K562 (cell line): ENCODE results near the gene FAM193A. TPM values are rescaled to one million over a fixed set of nuclear protein-coding genes. Genes with fewer than 3 reads are reported as not detected.

Experiments
- ATAC-seq: fragments of 200-7000 bp; cut with Tn5 transposase; 3 replicates; pipeline ENCODE4 v1.9.1; 2020; ENCODE audit warnings: moderate library complexity
- BruUV-seq: library from RNA; stranded (reverse); fragments of 400-500 nt; replicated peaks from 2 replicates; lab custom pipeline; 2021; lab: Mats Ljungman, UMichigan
- CTCF ChIA-PET: fragments of 300-600 bp; formaldehyde crosslinking; extraction: SDS; loops from one replicate; lab custom pipeline; 2021; ENCODE audit warnings: low intra/inter-chr PET ratio; lab: Yijun Ruan, JAX
- POLR2A ChIA-PET: fragments of 300-600, 350-650 bp; sonication (Branson Sonifier 250); formaldehyde crosslinking; extraction: SDS; loops from one replicate; lab custom pipeline; 2021; ENCODE audit warnings: antibody characterized with exemption, inconsistent platforms; lab: Yijun Ruan, JAX
- DNase-seq, 4 experiments: peaks; one replicate each; pipeline versions ENCODE4 v3.0.0 to v3.0.0-alpha.2; 2011 to 2018; ENCODE audit warnings: low spot score in 3 of 4, mixed read lengths in 3 of 4; ENCODE audit errors: extremely low read depth in 1 of 4
- FAIRE-seq: peaks from 2 replicates; lab custom pipeline; 2011; peaks lifted over from hg19 to GRCh38; lab: Jason Lieb, UNC
- H2AFZ ChIP-seq: 2 replicates; pipeline ENCODE4 v1.6.0; 2011; ENCODE audit warnings: low read depth, low read length, control low read depth, inconsistent platforms
- H3K27ac ChIP-seq: fragments of 200-600 bp; 3 replicates; pipeline ENCODE4 v1.8.0; 2011; ENCODE audit warnings: low read depth, mild to moderate bottlenecking, control low read depth, inconsistent platforms, low read length, moderate library complexity, mixed read lengths; ENCODE audit errors: extremely low read depth
- H3K27me3 ChIP-seq, 2 experiments: fragments of 300-600 bp in 1 of 2; 2 replicates in 1 of 2; 3 replicates in 1 of 2; pipeline versions ENCODE4 v1.6.0 to v1.8.0; 2011; ENCODE audit warnings: inconsistent platforms in 2 of 2, low read length in 2 of 2, mild to moderate bottlenecking in 1 of 2, mixed read lengths in 1 of 2, moderate library complexity in 1 of 2; ENCODE audit not compliant: control insufficient read depth in 2 of 2, insufficient read depth in 2 of 2
- H3K36me3 ChIP-seq: fragments of 300-600 bp; 3 replicates; pipeline ENCODE4 v1.8.0; 2011; ENCODE audit warnings: mild to moderate bottlenecking, low read length, inconsistent platforms; ENCODE audit not compliant: control insufficient read depth, insufficient read depth
- H3K4me1 ChIP-seq, 2 experiments: fragments of 200-600 bp in 1 of 2; replicated peaks in 1 of 2; 2 replicates in 1 of 2; 3 replicates in 1 of 2; pipeline versions ENCODE4 v1.5.1 to v1.8.0; 2011; ENCODE audit warnings: inconsistent platforms in 2 of 2, low read length in 2 of 2, mild to moderate bottlenecking in 1 of 2, mixed read lengths in 1 of 2, moderate library complexity in 1 of 2; ENCODE audit not compliant: control insufficient read depth in 2 of 2, insufficient read depth in 2 of 2
- H3K4me2 ChIP-seq: 2 replicates; pipeline ENCODE4 v1.6.1; 2011; ENCODE audit warnings: low read length, control low read depth, inconsistent platforms, mixed read lengths; ENCODE audit not compliant: insufficient read depth
- H3K4me3 ChIP-seq: fragments of 200-600 bp; sonication (generic), shearing (Covaris generic); 2 replicates; pipeline ENCODE4 v1.5.1; 2016; ENCODE audit warnings: control low read depth, inconsistent platforms
- H3K79me2 ChIP-seq: fragments of 200-600 bp; 3 replicates; pipeline ENCODE4 v1.8.0; 2011; ENCODE audit warnings: low read length, inconsistent platforms; ENCODE audit not compliant: control insufficient read depth, insufficient read depth
- H3K9ac ChIP-seq, 2 experiments: 2 replicates each; pipeline versions ENCODE4 v1.6.0 to v1.6.1; 2011; ENCODE audit warnings: low read depth in 2 of 2, low read length in 2 of 2, control low read depth in 1 of 2, inconsistent platforms in 1 of 2, mild to moderate bottlenecking in 1 of 2, mixed read lengths in 1 of 2; ENCODE audit not compliant: insufficient read depth in 1 of 2
- H3K9me1 ChIP-seq: one replicate; pipeline ENCODE4 v1.6.0; 2011; ENCODE audit warnings: inconsistent platforms, mild to moderate bottlenecking, low read length, moderate library complexity; ENCODE audit not compliant: control insufficient read depth, insufficient read depth
- H3K9me3 ChIP-seq: replicated peaks from 2 replicates; pipeline ENCODE4 v1.5.1; 2011; ENCODE audit warnings: low read depth, low read length, inconsistent platforms; ENCODE audit not compliant: control insufficient read depth, insufficient read depth
- H4K20me1 ChIP-seq: replicated peaks from 2 replicates; pipeline ENCODE4 v1.6.1; 2011; ENCODE audit warnings: low read length, inconsistent platforms, mixed read lengths; ENCODE audit not compliant: control insufficient read depth, insufficient read depth
- CC2D1A ChIP-seq: fragments of 450-650 bp; IDR thresholded peaks from 2 replicates; pipeline ENCODE4 v1.6.1; 2017; ENCODE audit warnings: mild to moderate bottlenecking
- CEBPB ChIP-seq: fragments of 450-650 bp; IDR thresholded peaks from 2 replicates; pipeline ENCODE4 v1.6.1; 2016; ENCODE audit warnings: missing genetic modification characterization, missing compliant biosample characterization
- OTX1 ChIP-seq: fragments of 450-650 bp; formaldehyde crosslinking; IDR thresholded peaks from 2 replicates; pipeline ENCODE4 v1.4.0; 2022; ENCODE audit warnings: mild to moderate bottlenecking
- SLC30A9 ChIP-seq: fragments of 250-450 bp; sonication (Bioruptor Pico); IDR thresholded peaks from 2 replicates; pipeline ENCODE4 v1.8.0; 2022; ENCODE audit warnings: mild to moderate bottlenecking, moderate library complexity
- USF2 ChIP-seq: sonication (generic); formaldehyde crosslinking; IDR thresholded peaks from 2 replicates; pipeline ENCODE4 v1.5.0; 2020; ENCODE audit warnings: missing genetic modification reagents
- ZNF121 ChIP-seq: sonication (generic); formaldehyde crosslinking; conservative IDR thresholded peaks from 2 replicates; pipeline ENCODE4 v1.8.0; 2022; ENCODE audit warnings: missing genetic modification reagents
- whole genome bisulfite sequencing: fragments of 100-300 bp; shearing (Covaris generic); methylation state at CpG from one replicate; pipeline ENCODE4 v1.1.6; 2016; ENCODE audit warnings: low coverage, mixed read lengths; ENCODE audit not compliant: insufficient coverage; ENCODE audit errors: missing lambda C conversion rate; 5-methylcytosine and 5-hydroxymethylcytosine counted together
- in situ Hi-C: fragments of 300-500 bp; cut with MboI; formaldehyde crosslinking; loops from 4 replicates; pipeline ENCODE4 v1.15.0; 2018; ENCODE audit warnings: inconsistent platforms, mixed read lengths
- intact Hi-C: fragments of 100-400 bp; cut with micrococcal nuclease; formaldehyde crosslinking; loops from 2 replicates; pipeline ENCODE4 v1.14.2; 2022
- polyA plus RNA-seq, 8 experiments: library from polyadenylated mRNA; depleted of rRNA in 4 of 8; stranded (reverse) in 5 of 8; unstranded in 3 of 8; fragments of >200 nt; fragmentation: Nextera tagmentation in 2 of 8; fragmentation: Illumina TruSeq in 1 of 8; extraction: Ambion mirVana in 2 of 8; extraction: Trizol in 1 of 8; gene quantifications; 2 replicates each; pipeline versions ENCODE4 v1.2.1 to v1.2.3, GENCODE V29; 2011 to 2014; ENCODE audit warnings: inconsistent platforms in 1 of 8, missing spikeins in 1 of 8
- total RNA-seq, 7 experiments: library from RNA; depleted of rRNA in 6 of 7; stranded (reverse); fragments of >200 nt in 6 of 7; fragmentation: Illumina TruSeq in 2 of 7; extraction: Trizol in 2 of 7; gene quantifications; 2 replicates each; pipeline versions ENCODE4 v1.2.1 to v1.2.3, GENCODE V29; 2011 to 2021; ENCODE audit warnings: low replicate concordance in 1 of 7

Gene FAM193A
- total and polyA plus RNA-seq, 9 of the 15 experiments (the other 6 are each of a cell fraction or from before 2014, with no cell fraction given) = 0.46 to 24.6 (median 9.6) TPM

- H3K4me3 ChIP-seq = no peak overlapping the region
- no peak for TF ChIP-seq USF2 (CRISPR knock-in tag)
- peak; percentile 51; the same call in 1 of the 2 replicates for TF ChIP-seq CEBPB (tag)
- TF ChIP-seq, all 486 proteins: peak for 1
- H3K4me1 ChIP-seq = peaks cover 7 to 8% of the 10 kb centered on the region in 2 experiments; a peak in 3 of 5 replicates
- in situ Hi-C loops (no loop called here), intact Hi-C loops (no loop called here)
- no peak overlapping the region for H3K4me2 ChIP-seq
- H4K20me1 ChIP-seq = peaks cover 36% of the 10 kb centered on the region
- H3K36me3 ChIP-seq = no peaks in the 10 kb centered on the region
- H3K9ac ChIP-seq = no peak overlapping the region; a peak in 1 of 4 replicates
- H3K79me2 ChIP-seq = peaks cover 89% of the 10 kb centered on the region
- DNase-seq (no peak), ATAC-seq (peak; percentile 67), FAIRE-seq (no peak)
- no peaks in the 10 kb centered on the region for H3K27me3 ChIP-seq
- BruUV-seq = no TSS peak
- H3K9me3 ChIP-seq = no peaks in the 10 kb centered on the region
- peaks cover 5% of the 10 kb centered on the region for H3K9me1 ChIP-seq
- POLR2A ChIA-PET = interaction anchor here (0.6 to 1.8 kb wide), 4 partner anchors 7 to 14 kb away, joined by 3 to 8 read pairs (median 5); no protein-coding TSS in a partner anchor
- CTCF ChIA-PET = no interaction called here
- WGBS = 26% methylated on average over 4 of the region's 4 CpGs
- H2AFZ ChIP-seq = no peak overlapping the region
- no peak overlapping the region for H3K27ac ChIP-seq
These were observed 47.1 kb downstream of the FAM193A start for GRCh38 chr4:2583517-2583916.

- no peak for DNase-seq
- in situ Hi-C loops = no loop called here
- no peak for FAIRE-seq
These were observed 50.1 kb downstream of the FAM193A start for GRCh38 chr4:2586502-2586901.

More at GRCh38 chr4:2586502-2586901, 50.1 kb downstream of the FAM193A start:
- intact Hi-C loops = no loop called here
- WGBS = 91% methylated on average over 5 of the region's 5 CpGs
- H3K27me3 ChIP-seq = no peaks in the 10 kb centered on the region
- peaks cover 52% of the 10 kb centered on the region for H4K20me1 ChIP-seq
- ChIA-PET CTCF (no interaction called here), POLR2A (no interaction called here)
- no peak overlapping the region for H3K27ac ChIP-seq
- peaks cover 92% of the 10 kb centered on the region for H3K79me2 ChIP-seq
- no TSS peak for BruUV-seq
- H3K9ac ChIP-seq = no peak overlapping the region
- no peak overlapping the region for H2AFZ ChIP-seq
- H3K4me2 ChIP-seq = no peak overlapping the region
- no peak for ATAC-seq
- H3K9me1 ChIP-seq = peaks cover 5% of the 10 kb centered on the region
- H3K9me3 ChIP-seq = no peaks in the 10 kb centered on the region
- no peak overlapping the region for H3K4me3 ChIP-seq
- no peak for TF ChIP-seq CC2D1A
- no peak for TF ChIP-seq SLC30A9 (CRISPR knock-in tag)
- no peak for TF ChIP-seq OTX1 (CRISPR knock-in tag)
- 0 out of 2 replicates have a peak, but pooled peaks have one; percentile 7 for TF ChIP-seq ZNF121
- no peaks in the 10 kb centered on the region for H3K36me3 ChIP-seq
- H3K4me1 ChIP-seq = peaks cover 10 to 14% of the 10 kb centered on the region in 2 experiments; a peak in 3 of 5 replicates
